ENCODE results near the gene ZYX. TPM values are rescaled to one million over a fixed set of nuclear protein-coding genes. Genes with fewer than 3 reads are reported as not detected.

Gene ZYX
- total and polyA plus RNA-seq, 2 experiments from 2014 or later: 31.8 to 202 TPM

GRCh38 chr7:143396625-143397556, 15.7 kb downstream of the ZYX start:
- TF ChIP-seq EZH2 (IDR thresholded peaks at IDR 0.05; ENCODE audit: borderline replicate concordance): no peak
- TF ChIP-seq EZH2phosphoT487 (IDR thresholded peaks at IDR 0.05; ENCODE audit: low read depth, severe bottlenecking, unreplicated experiment): no peak
- TF ChIP-seq, protein P1, sequence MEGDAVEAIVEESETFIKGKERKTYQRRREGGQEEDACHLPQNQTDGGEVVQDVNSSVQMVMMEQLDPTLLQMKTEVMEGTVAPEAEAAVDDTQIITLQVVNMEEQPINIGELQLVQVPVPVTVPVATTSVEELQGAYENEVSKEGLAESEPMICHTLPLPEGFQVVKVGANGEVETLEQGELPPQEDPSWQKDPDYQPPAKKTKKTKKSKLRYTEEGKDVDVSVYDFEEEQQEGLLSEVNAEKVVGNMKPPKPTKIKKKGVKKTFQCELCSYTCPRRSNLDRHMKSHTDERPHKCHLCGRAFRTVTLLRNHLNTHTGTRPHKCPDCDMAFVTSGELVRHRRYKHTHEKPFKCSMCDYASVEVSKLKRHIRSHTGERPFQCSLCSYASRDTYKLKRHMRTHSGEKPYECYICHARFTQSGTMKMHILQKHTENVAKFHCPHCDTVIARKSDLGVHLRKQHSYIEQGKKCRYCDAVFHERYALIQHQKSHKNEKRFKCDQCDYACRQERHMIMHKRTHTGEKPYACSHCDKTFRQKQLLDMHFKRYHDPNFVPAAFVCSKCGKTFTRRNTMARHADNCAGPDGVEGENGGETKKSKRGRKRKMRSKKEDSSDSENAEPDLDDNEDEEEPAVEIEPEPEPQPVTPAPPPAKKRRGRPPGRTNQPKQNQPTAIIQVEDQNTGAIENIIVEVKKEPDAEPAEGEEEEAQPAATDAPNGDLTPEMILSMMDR (IDR thresholded peaks at IDR 0.05; ENCODE audit: poor library complexity): no peak
- H3K4me2 ChIP-seq: no peak overlapping the region

GRCh38 chr7:143397710-143398530, 16.8 kb downstream of the ZYX start:
- no peaks in the 10 kb centered on the region for H3K36me3 ChIP-seq (replicated peaks; ENCODE audit: insufficient read depth, low read depth)
- 91% methylated on average over 16 of the region's 16 CpGs for WGBS (ENCODE audit: low lambda C conversion rate, missing lambda C conversion rate)
- DNase-seq (ENCODE audit: low spot score): no peak

More at GRCh38 chr7:143396625-143397556, 15.7 kb downstream of the ZYX start:
- no peaks in the 10 kb centered on the region for H3K9me2 ChIP-seq (replicated peaks; ENCODE audit: insufficient read depth)
- no peaks in the 10 kb centered on the region for H3K9me3 ChIP-seq (ENCODE audit: low read depth)
- no peaks in the 10 kb centered on the region for H4K20me1 ChIP-seq (ENCODE audit: insufficient read depth, poor library complexity, severe bottlenecking)
- no peak overlapping the region for H3K27ac ChIP-seq
- 86% methylated on average over 28 of the region's 28 CpGs for WGBS (ENCODE audit: low lambda C conversion rate, missing lambda C conversion rate)
- no peaks in the 10 kb centered on the region for H3K27me3 ChIP-seq
- no peaks in the 10 kb centered on the region for H3K79me2 ChIP-seq
- no peak overlapping the region for H2AFZ ChIP-seq
- H3K4me3 ChIP-seq: no peak overlapping the region
- no peak for DNase-seq (ENCODE audit: low spot score)
- H3K36me3 ChIP-seq (replicated peaks; ENCODE audit: insufficient read depth, low read depth): no peaks in the 10 kb centered on the region
- peaks cover 29% of the 10 kb centered on the region for H3K4me1 ChIP-seq (ENCODE audit: insufficient read depth)

DNA sequence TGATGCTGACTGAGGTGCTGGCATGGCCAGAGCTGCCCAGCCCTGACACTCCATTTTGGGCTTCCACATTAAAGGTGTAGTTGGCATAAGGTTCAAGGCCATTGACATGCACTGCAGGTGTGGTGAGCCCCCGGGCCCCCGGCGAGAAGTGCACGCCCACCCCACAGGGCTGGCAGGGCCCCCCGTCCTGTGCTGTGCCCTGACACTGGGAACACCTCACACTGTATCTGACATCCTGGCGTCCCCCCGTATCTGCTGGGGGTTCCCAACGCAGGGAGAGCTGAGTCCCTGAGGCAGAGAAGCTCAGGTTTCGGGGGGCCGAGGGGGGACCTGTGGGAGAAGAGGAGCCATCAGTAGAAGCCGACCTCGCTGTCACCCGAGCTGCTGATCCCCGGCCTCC, 17.5 kb downstream of the ZYX start:
- Histone ChIP-seq H3K27me3 (no peaks in the 10 kb centered on the region), H3K4me2 (no peak overlapping the region), H4K20me1 (ENCODE audit: insufficient read depth, poor library complexity, severe bottlenecking) (no peaks in the 10 kb centered on the region), H3K4me1 (ENCODE audit: insufficient read depth) (peaks cover 19% of the 10 kb centered on the region), H2AFZ (no peak overlapping the region), H3K36me3 (replicated peaks; ENCODE audit: insufficient read depth, low read depth) (no peaks in the 10 kb centered on the region), H3K9me2 (replicated peaks; ENCODE audit: insufficient read depth) (no peaks in the 10 kb centered on the region), H3K4me3 (no peak overlapping the region), H3K9me3 (ENCODE audit: low read depth) (no peaks in the 10 kb centered on the region), H3K27ac (no peak overlapping the region), H3K79me2 (no peaks in the 10 kb centered on the region)
- 97% methylated on average over 14 of the region's 14 CpGs for WGBS (ENCODE audit: low lambda C conversion rate, missing lambda C conversion rate)
- TF ChIP-seq EZH2 (IDR thresholded peaks at IDR 0.05; ENCODE audit: borderline replicate concordance) (no peak), EZH2phosphoT487 (IDR thresholded peaks at IDR 0.05; ENCODE audit: low read depth, severe bottlenecking, unreplicated experiment) (no peak)
- TF ChIP-seq, protein P1 (IDR thresholded peaks at IDR 0.05; ENCODE audit: poor library complexity): no peak
- no peak for DNase-seq (ENCODE audit: low spot score)

More at GRCh38 chr7:143397710-143398530, 16.8 kb downstream of the ZYX start:
- Histone ChIP-seq H3K27ac (no peak overlapping the region), H3K9me2 (replicated peaks; ENCODE audit: insufficient read depth) (no peaks in the 10 kb centered on the region), H3K79me2 (no peaks in the 10 kb centered on the region), H3K4me1 (ENCODE audit: insufficient read depth) (peaks cover 26% of the 10 kb centered on the region), H4K20me1 (ENCODE audit: insufficient read depth, poor library complexity, severe bottlenecking) (no peaks in the 10 kb centered on the region), H3K27me3 (no peaks in the 10 kb centered on the region), H3K9me3 (ENCODE audit: low read depth) (no peaks in the 10 kb centered on the region), H3K4me2 (no peak overlapping the region), H2AFZ (no peak overlapping the region), H3K4me3 (no peak overlapping the region)
- TF ChIP-seq EZH2phosphoT487 (IDR thresholded peaks at IDR 0.05; ENCODE audit: low read depth, severe bottlenecking, unreplicated experiment) (no peak), EZH2 (IDR thresholded peaks at IDR 0.05; ENCODE audit: borderline replicate concordance) (no peak)
- TF ChIP-seq, protein P1 (IDR thresholded peaks at IDR 0.05; ENCODE audit: poor library complexity): no peak
